Thyroid gland (tissue), 4 donors: Measurements from ENCODE around the gene TATDN3. TPM values are rescaled to one million over a fixed set of nuclear protein-coding genes. Genes with fewer than 3 reads are reported as not detected.

Source experiments
- DNase-seq, 2 donors: peaks; one replicate each; pipeline ENCODE4 v3.0.0-alpha.2; 2019
- H3K27ac ChIP-seq, 3 donors: fragments of 200-600 bp; sonication (generic); 1 replicate in 2 of 3; 2 replicates in 1 of 3; pipeline ENCODE4 v1.5.1; 2016 to 2019; ENCODE audit warnings: mild to moderate bottlenecking in 1 of 3, moderate library complexity in 1 of 3
- H3K27me3 ChIP-seq: fragments of 200-600 bp; sonication (generic); one replicate; pipeline ENCODE4 v1.5.1; 2019
- H3K36me3 ChIP-seq, 2 donors: fragments of 200-600 bp; sonication (generic); one replicate each; pipeline ENCODE4 v1.5.1; 2016 to 2019
- H3K4me1 ChIP-seq, 2 donors: fragments of 200-600 bp; sonication (generic); one replicate each; pipeline ENCODE4 v1.5.1; 2017 to 2019
- H3K4me3 ChIP-seq, 3 donors: fragments of 200-600 bp; sonication (generic); replicated peaks in 1 of 3; 1 replicate in 2 of 3; 2 replicates in 1 of 3; pipeline ENCODE4 v1.5.1; 2016; ENCODE audit warnings: mild to moderate bottlenecking in 1 of 3
- H3K9me3 ChIP-seq: fragments of 200-600 bp; sonication (generic); one replicate; pipeline ENCODE4 v1.5.1; 2017
- POLR2A ChIP-seq, 2 donors: fragments of 450-650 bp; IDR thresholded peaks; one replicate each; pipeline ENCODE4 v1.6.1; 2017; ENCODE audit warnings: antibody characterized with exemption in 2 of 2, mild to moderate bottlenecking in 2 of 2, moderate library complexity in 1 of 2
- WGBS, 2 donors: methylation state at CpG; one replicate each; pipeline ENCODE4 v1.1.5; 2017; 5-methylcytosine and 5-hydroxymethylcytosine counted together
- intact Hi-C: fragments of 100-400 bp; cut with DNase I; formaldehyde crosslinking; loops from one replicate; pipeline ENCODE4 v1.15.1; 2023
- total RNA-seq, 4 donors: library from RNA; depleted of rRNA; stranded (reverse); fragments of >200 nt; gene quantifications; one replicate each; pipeline ENCODE4 v1.2.3, GENCODE V29; 2016
- TF ChIP-seq, protein P1 (sequence below), 6 experiments: fragments of 200-600 bp in 3 of 6; fragments of 450-650 bp in 3 of 6; sonication (generic) in 3 of 6; IDR thresholded peaks; one replicate each; pipeline ENCODE4 v1.5.1; 2016 to 2019; ENCODE audit warnings: antibody characterized with exemption in 6 of 6, mild to moderate bottlenecking in 2 of 6, inconsistent platforms in 1 of 6, moderate library complexity in 1 of 6

TATDN3 gene
- total RNA-seq, 4 donors from 2014 or later = 12.1 to 20.2 (median 18.6) TPM

- no peak overlapping the region for H3K27ac ChIP-seq
- peaks cover 0 to 3% of the 10 kb centered on the region in 2 donors for H3K36me3 ChIP-seq
- TF ChIP-seq, protein P1, sequence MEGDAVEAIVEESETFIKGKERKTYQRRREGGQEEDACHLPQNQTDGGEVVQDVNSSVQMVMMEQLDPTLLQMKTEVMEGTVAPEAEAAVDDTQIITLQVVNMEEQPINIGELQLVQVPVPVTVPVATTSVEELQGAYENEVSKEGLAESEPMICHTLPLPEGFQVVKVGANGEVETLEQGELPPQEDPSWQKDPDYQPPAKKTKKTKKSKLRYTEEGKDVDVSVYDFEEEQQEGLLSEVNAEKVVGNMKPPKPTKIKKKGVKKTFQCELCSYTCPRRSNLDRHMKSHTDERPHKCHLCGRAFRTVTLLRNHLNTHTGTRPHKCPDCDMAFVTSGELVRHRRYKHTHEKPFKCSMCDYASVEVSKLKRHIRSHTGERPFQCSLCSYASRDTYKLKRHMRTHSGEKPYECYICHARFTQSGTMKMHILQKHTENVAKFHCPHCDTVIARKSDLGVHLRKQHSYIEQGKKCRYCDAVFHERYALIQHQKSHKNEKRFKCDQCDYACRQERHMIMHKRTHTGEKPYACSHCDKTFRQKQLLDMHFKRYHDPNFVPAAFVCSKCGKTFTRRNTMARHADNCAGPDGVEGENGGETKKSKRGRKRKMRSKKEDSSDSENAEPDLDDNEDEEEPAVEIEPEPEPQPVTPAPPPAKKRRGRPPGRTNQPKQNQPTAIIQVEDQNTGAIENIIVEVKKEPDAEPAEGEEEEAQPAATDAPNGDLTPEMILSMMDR (IDR thresholded peaks at IDR 0.05) = no peak
- TF ChIP-seq POLR2A (IDR thresholded peaks at IDR 0.05) = no peak
- no peak overlapping the region for H3K4me3 ChIP-seq
- H3K27me3 ChIP-seq = no peaks in the 10 kb centered on the region
- H3K4me1 ChIP-seq = no peaks in the 10 kb centered on the region
- DNase-seq = no peak
- 80 to 87% methylated on average over 1 of the region's 1 CpG for WGBS, 2 donors
- H3K9me3 ChIP-seq = no peaks in the 10 kb centered on the region
- intact Hi-C loops = no loop called here
Observed at GRCh38 chr1:212769459-212770167, 22.1 kb upstream of the TATDN3 start.

- Histone ChIP-seq H3K27me3 (no peaks in the 10 kb centered on the region), H3K4me3 (no peak overlapping the region), H3K27ac (no peak overlapping the region), H3K9me3 (no peaks in the 10 kb centered on the region), H3K36me3 (peaks cover 0 to 3% of the 10 kb centered on the region in 2 donors), H3K4me1 (no peaks in the 10 kb centered on the region)
- intact Hi-C loops = no loop called here
- no peak for DNase-seq
- TF ChIP-seq, protein P1 (IDR thresholded peaks at IDR 0.05) = no peak
- TF ChIP-seq POLR2A (IDR thresholded peaks at IDR 0.05) = no peak
Observed at GRCh38 chr1:212771341-212771740, 20.4 kb upstream of the TATDN3 start.

GRCh38 chr1:212773011-212773410 lies 18.7 kb upstream of the TATDN3 start:
- no peaks in the 10 kb centered on the region for H3K27me3 ChIP-seq

DNA sequence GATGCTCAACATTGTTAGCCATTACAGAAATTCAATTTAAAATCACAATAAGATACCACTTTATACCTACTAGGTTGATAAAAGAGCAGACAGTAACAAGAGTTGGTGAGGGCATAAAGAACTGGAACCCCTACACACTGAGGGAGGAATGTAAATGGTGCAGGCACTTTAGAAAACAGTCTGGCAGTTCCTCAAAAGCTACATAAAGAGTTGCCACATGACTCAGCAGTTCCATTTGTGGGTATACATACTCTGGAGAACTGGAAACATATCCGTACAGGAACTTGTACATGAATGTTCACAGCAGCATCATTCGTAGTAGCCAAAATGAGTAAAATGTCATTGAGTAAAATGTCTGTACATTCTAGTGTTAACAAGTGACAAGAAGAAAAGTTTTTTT lies 17.1 kb upstream of the TATDN3 start:
- Histone ChIP-seq H3K27ac (no peak overlapping the region), H3K9me3 (no peaks in the 10 kb centered on the region), H3K4me3 (no peak overlapping the region), H3K36me3 (no peaks in the 10 kb centered on the region), H3K27me3 (no peaks in the 10 kb centered on the region), H3K4me1 (no peaks in the 10 kb centered on the region)
- no peak for TF ChIP-seq POLR2A (IDR thresholded peaks at IDR 0.05)
- intact Hi-C loops = no loop called here
- no peak for DNase-seq
- 85 to 89% methylated on average over 2 of the region's 2 CpGs for WGBS, 2 donors

More at GRCh38 chr1:212773011-212773410, 18.7 kb upstream of the TATDN3 start:
- intact Hi-C loops = no loop called here
- no peaks in the 10 kb centered on the region for H3K4me1 ChIP-seq
- no peaks in the 10 kb centered on the region for H3K9me3 ChIP-seq
- DNase-seq = no peak
- WGBS, 2 donors = 99% methylated on average over 2 of the region's 2 CpGs
- TF ChIP-seq, protein P1 (IDR thresholded peaks at IDR 0.05) = no peak
- no peak for TF ChIP-seq POLR2A (IDR thresholded peaks at IDR 0.05)
- no peak overlapping the region for H3K27ac ChIP-seq
- H3K36me3 ChIP-seq = peaks cover 0 to 3% of the 10 kb centered on the region in 2 donors
- H3K4me3 ChIP-seq = no peak overlapping the region

DNA sequence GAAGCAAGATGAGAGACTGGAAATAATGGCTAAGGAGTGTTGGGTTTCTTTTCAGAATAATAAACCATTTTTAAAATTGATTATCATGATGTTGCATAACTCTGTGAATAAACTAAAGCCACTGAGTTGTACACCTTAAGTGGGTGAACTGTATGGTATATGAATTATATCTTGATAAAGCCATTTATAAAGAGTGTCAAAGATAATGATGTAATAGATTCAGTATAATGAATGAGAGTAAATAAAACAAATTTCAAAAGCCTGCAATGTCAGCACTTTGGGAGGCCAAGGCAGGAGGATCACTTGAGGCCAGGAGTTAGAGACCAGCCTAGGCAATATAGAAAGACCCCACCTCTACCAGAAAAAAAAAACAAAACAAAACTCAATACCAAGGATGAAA lies 16.5 kb upstream of the TATDN3 start:
- no peaks in the 10 kb centered on the region for H3K36me3 ChIP-seq
- no peaks in the 10 kb centered on the region for H3K9me3 ChIP-seq
- intact Hi-C loops = no loop called here
- no peak overlapping the region for H3K27ac ChIP-seq
- H3K4me1 ChIP-seq = no peaks in the 10 kb centered on the region
- no peak overlapping the region for H3K4me3 ChIP-seq
- no peaks in the 10 kb centered on the region for H3K27me3 ChIP-seq
- DNase-seq = no peak
- TF ChIP-seq POLR2A (IDR thresholded peaks at IDR 0.05) = no peak
- TF ChIP-seq, protein P1 (IDR thresholded peaks at IDR 0.05) = no peak
